ENCODE measurements around the gene ZNF14.

- TF ChIP-seq EP300 (IDR thresholded peaks at IDR 0.05) = no peak
- no peak for TF ChIP-seq REST (IDR thresholded peaks at IDR 0.05)
- TF ChIP-seq CTCF (IDR thresholded peaks at IDR 0.05) = no peak
- no peak for TF ChIP-seq POLR2A (IDR thresholded peaks at IDR 0.05; ENCODE audit: low read length)
Observed at GRCh38 chr19:19749117-19749907, 16.4 kb upstream of the ZNF14 start.
